Loucy (cell line): ENCODE measurements around the gene PMFBP1.

Experiments used
- H2AFZ ChIP-seq: fragments of 200-600 bp; sonication (generic); 2 replicates; pipeline ENCODE4 v1.6.0; 2016; ENCODE audit warnings: antibody characterized with exemption, mild to moderate bottlenecking, low read length, moderate library complexity
- H3F3A ChIP-seq: fragments of 200-600 bp; 2 replicates; pipeline ENCODE4 v1.6.0; 2016; ENCODE audit warnings: antibody characterized with exemption, low read depth, mild to moderate bottlenecking
- H3K27me3 ChIP-seq: fragments of 200-600 bp; sonication (generic); 2 replicates; pipeline ENCODE4 v1.6.1; 2014; ENCODE audit warnings: low read length, mild to moderate bottlenecking; ENCODE audit not compliant: insufficient read depth, poor library complexity, severe bottlenecking
- H3K36me3 ChIP-seq: fragments of 200-600 bp; sonication (generic); 2 replicates; pipeline ENCODE4 v1.6.1; 2016; ENCODE audit warnings: low read length; ENCODE audit not compliant: insufficient read depth
- H3K4me1 ChIP-seq: fragments of 200-600 bp; sonication (generic); 2 replicates; pipeline ENCODE4 v1.5.1; 2014; ENCODE audit warnings: low read length, mild to moderate bottlenecking; ENCODE audit not compliant: insufficient read depth, poor library complexity, severe bottlenecking
- H3K4me2 ChIP-seq: fragments of 200-600 bp; sonication (generic); 2 replicates; pipeline ENCODE4 v1.6.0; 2014; ENCODE audit warnings: antibody characterized with exemption, low read length, low read depth, mild to moderate bottlenecking; ENCODE audit not compliant: poor library complexity, severe bottlenecking
- H3K4me3 ChIP-seq: fragments of 200-600 bp; sonication (generic); 2 replicates; pipeline ENCODE4 v1.5.1; 2014; ENCODE audit warnings: low read length, mild to moderate bottlenecking, mixed read lengths; ENCODE audit not compliant: poor library complexity, severe bottlenecking
- H3K79me2 ChIP-seq: fragments of 200-600 bp; sonication (generic); 2 replicates; pipeline ENCODE4 v1.6.1; 2014; ENCODE audit warnings: low read length; ENCODE audit not compliant: insufficient read depth
- H3K9ac ChIP-seq: fragments of 200-600 bp; sonication (generic); 2 replicates; pipeline ENCODE4 v1.6.0; 2014; ENCODE audit warnings: mild to moderate bottlenecking, low read depth, low read length, moderate library complexity; ENCODE audit not compliant: poor library complexity, severe bottlenecking
- H3K9me2 ChIP-seq: fragments of 200-600 bp; sonication (generic); replicated peaks from 2 replicates; pipeline ENCODE4 v1.6.1; 2016; ENCODE audit warnings: low read depth, low read length, mixed read lengths
- H3K9me3 ChIP-seq: fragments of 200-600 bp; sonication (generic); 2 replicates; pipeline ENCODE4 v1.6.1; 2014; ENCODE audit warnings: mild to moderate bottlenecking, antibody characterized with exemption, low read length, low read depth; ENCODE audit not compliant: insufficient read depth
- H4K20me1 ChIP-seq: fragments of 200-600 bp; sonication (generic); 2 replicates; pipeline ENCODE4 v1.6.0; 2014; ENCODE audit warnings: antibody characterized with exemption, low read length, mild to moderate bottlenecking; ENCODE audit not compliant: insufficient read depth, poor library complexity, severe bottlenecking
- CTCF ChIP-seq: fragments of 200-600 bp; sonication (generic); conservative IDR thresholded peaks from 2 replicates; pipeline ENCODE4 v1.5.1; 2014; ENCODE audit warnings: mild to moderate bottlenecking, antibody characterized with exemption, low read length
- EZH2phosphoT487 ChIP-seq: fragments of 200-600 bp; IDR thresholded peaks from 2 replicates; pipeline ENCODE4 v1.6.1; 2018; ENCODE audit warnings: antibody characterized with exemption, mild to moderate bottlenecking, moderate library complexity, borderline replicate concordance

PMFBP1 gene

GRCh38 chr16:72099377-72099818 is 72.6 kb downstream of the PMFBP1 start:
- no peak overlapping the region for H3K9ac ChIP-seq
- H3K4me1 ChIP-seq = peaks cover 16% of the 10 kb centered on the region
- no peaks in the 10 kb centered on the region for H3F3A ChIP-seq
- H3K79me2 ChIP-seq = peaks cover 30% of the 10 kb centered on the region
- peaks cover 66% of the 10 kb centered on the region; the same call in 1 of the 2 replicates for H3K36me3 ChIP-seq
- peaks cover 11% of the 10 kb centered on the region for H4K20me1 ChIP-seq
- no peaks in the 10 kb centered on the region for H3K9me3 ChIP-seq
- no peak overlapping the region for H3K4me3 ChIP-seq
- H3K27me3 ChIP-seq = no peaks in the 10 kb centered on the region
- no peaks in the 10 kb centered on the region for H3K9me2 ChIP-seq
- TF ChIP-seq CTCF (peak; percentile 64), EZH2phosphoT487 (no peak)
- no peak overlapping the region for H3K4me2 ChIP-seq
- no peak overlapping the region for H2AFZ ChIP-seq

- Histone ChIP-seq H3K4me3 (no peak overlapping the region), H3K4me1 (peaks cover 16% of the 10 kb centered on the region), H3K79me2 (peaks cover 35% of the 10 kb centered on the region), H3K9ac (no peak overlapping the region), H3K4me2 (no peak overlapping the region), H3K27me3 (no peaks in the 10 kb centered on the region), H4K20me1 (peaks cover 15% of the 10 kb centered on the region), H3F3A (no peaks in the 10 kb centered on the region), H3K36me3 (peaks cover 61% of the 10 kb centered on the region; the same call in 1 of the 2 replicates), H3K9me3 (no peaks in the 10 kb centered on the region), H2AFZ (no peak overlapping the region), H3K9me2 (no peaks in the 10 kb centered on the region)
- TF ChIP-seq CTCF (no peak), EZH2phosphoT487 (no peak)
Measured at GRCh38 chr16:72098936-72099335, 73.0 kb downstream of the PMFBP1 start.

GRCh38 chr16:72094266-72094610 is 77.7 kb downstream of the PMFBP1 start:
- no peak for TF ChIP-seq EZH2phosphoT487
- no peak for TF ChIP-seq CTCF
- peaks cover 71% of the 10 kb centered on the region for H3K79me2 ChIP-seq
- H2AFZ ChIP-seq = peak overlapping the region; percentile 80
- H3K36me3 ChIP-seq = peaks cover 21% of the 10 kb centered on the region; the same call in 1 of the 2 replicates
- no peaks in the 10 kb centered on the region for H3F3A ChIP-seq
- no peaks in the 10 kb centered on the region for H3K9me2 ChIP-seq
- peak overlapping the region; percentile 94 for H3K9ac ChIP-seq
- H4K20me1 ChIP-seq = peaks cover 23% of the 10 kb centered on the region
- H3K4me1 ChIP-seq = peaks cover 31% of the 10 kb centered on the region
- H3K27me3 ChIP-seq = no peaks in the 10 kb centered on the region
- H3K4me2 ChIP-seq = peak overlapping the region; percentile 83
- H3K4me3 ChIP-seq = peak overlapping the region; percentile 97
- H3K9me3 ChIP-seq = no peaks in the 10 kb centered on the region
